H9 (cell line): ENCODE measurements around the gene PIAS1. TPM values are rescaled to one million over a fixed set of nuclear protein-coding genes. Genes with fewer than 3 reads are reported as not detected.

Experiments used
- DNase-seq: peaks from one replicate; pipeline ENCODE4 v3.0.0-alpha.2; 2017
- H2AFZ ChIP-seq: one replicate; pipeline ENCODE4 v1.6.1; 2013; ENCODE audit warnings: mild to moderate bottlenecking, low read length, control low read depth, moderate library complexity
- H2AK5ac ChIP-seq: 2 replicates; pipeline ENCODE4 v1.6.1; 2013; ENCODE audit warnings: low read length, control low read depth, mixed read lengths; ENCODE audit not compliant: insufficient read length
- H2BK120ac ChIP-seq: one replicate; pipeline ENCODE4 v1.6.1; 2013; ENCODE audit warnings: low read depth, mild to moderate bottlenecking, low read length, control low read depth, inconsistent platforms; ENCODE audit not compliant: poor library complexity, severe bottlenecking
- H2BK12ac ChIP-seq: 2 replicates; pipeline ENCODE4 v1.6.1; 2013; ENCODE audit warnings: low read length, control low read depth, mixed read lengths, low read depth; ENCODE audit not compliant: insufficient read length
- H2BK15ac ChIP-seq: 2 replicates; pipeline ENCODE4 v1.6.1; 2013; ENCODE audit warnings: low read depth, low read length, control low read depth
- H2BK20ac ChIP-seq: one replicate; pipeline ENCODE4 v1.6.1; 2013; ENCODE audit warnings: low read depth, mild to moderate bottlenecking, low read length, control low read depth, inconsistent platforms; ENCODE audit not compliant: poor library complexity, severe bottlenecking
- H2BK5ac ChIP-seq: 2 replicates; pipeline ENCODE4 v1.6.1; 2013; ENCODE audit warnings: low read length, control low read depth, mixed read lengths; ENCODE audit not compliant: insufficient read length
- H3K14ac ChIP-seq: 2 replicates; pipeline ENCODE4 v1.6.1; 2013; ENCODE audit warnings: low read length, control low read depth; ENCODE audit not compliant: insufficient read depth
- H3K18ac ChIP-seq: 2 replicates; pipeline ENCODE4 v1.6.1; 2013; ENCODE audit warnings: low read depth, mild to moderate bottlenecking, mixed read lengths, low read length, control low read depth; ENCODE audit not compliant: insufficient read length
- H3K23ac ChIP-seq: 2 replicates; pipeline ENCODE4 v1.6.1; 2013; ENCODE audit warnings: low read length, control low read depth, mixed read lengths, low read depth; ENCODE audit not compliant: insufficient read length
- H3K23me2 ChIP-seq: 2 replicates; pipeline ENCODE4 v1.6.1; 2013; ENCODE audit warnings: low read depth, mild to moderate bottlenecking, mixed read lengths, low read length, control low read depth; ENCODE audit not compliant: insufficient read length, poor library complexity, severe bottlenecking
- H3K27ac ChIP-seq: 2 replicates; pipeline ENCODE4 v1.5.1; 2013; ENCODE audit warnings: low read length, control low read depth, mixed read lengths, low read depth; ENCODE audit not compliant: insufficient read length
- H3K27me3 ChIP-seq: 2 replicates; pipeline ENCODE4 v1.6.1; 2013; ENCODE audit warnings: low read length, control low read depth, inconsistent platforms; ENCODE audit not compliant: insufficient read depth
- H3K4ac ChIP-seq: 2 replicates; pipeline ENCODE4 v1.6.1; 2013; ENCODE audit warnings: low read depth, mild to moderate bottlenecking, control low read depth, inconsistent platforms, low read length, moderate library complexity
- H3K4me1 ChIP-seq: 2 replicates; pipeline ENCODE4 v1.6.1; 2013; ENCODE audit warnings: low read length, control low read depth, inconsistent platforms; ENCODE audit not compliant: insufficient read depth
- H3K4me2 ChIP-seq: 2 replicates; pipeline ENCODE4 v1.6.1; 2013; ENCODE audit warnings: low read length, control low read depth, mixed read lengths; ENCODE audit not compliant: insufficient read length, insufficient read depth
- H3K56ac ChIP-seq: 2 replicates; pipeline ENCODE4 v1.6.1; 2013; ENCODE audit warnings: low read depth, mild to moderate bottlenecking, mixed read lengths, low read length, control low read depth; ENCODE audit not compliant: insufficient read length
- H3K79me1 ChIP-seq: 2 replicates; pipeline ENCODE4 v1.6.1; 2013; ENCODE audit warnings: low read depth, mild to moderate bottlenecking, moderate library complexity, low read length, control low read depth, inconsistent platforms; ENCODE audit not compliant: insufficient read depth, poor library complexity, severe bottlenecking
- H3K79me2 ChIP-seq: 2 replicates; pipeline ENCODE4 v1.6.1; 2013; ENCODE audit warnings: low read length, control low read depth, inconsistent platforms; ENCODE audit not compliant: insufficient read depth
- H3K9ac ChIP-seq: 2 replicates; pipeline ENCODE4 v1.6.1; 2013; ENCODE audit warnings: low read length, control low read depth, mixed read lengths; ENCODE audit not compliant: insufficient read length; ENCODE audit errors: extremely low read depth
- H3K9me3 ChIP-seq: one replicate; pipeline ENCODE4 v1.6.1; 2013; ENCODE audit warnings: low read depth, low read length, inconsistent platforms; ENCODE audit not compliant: control insufficient read depth
- H3T11ph ChIP-seq: one replicate; pipeline ENCODE4 v1.6.1; 2013; ENCODE audit warnings: mild to moderate bottlenecking, low read length, control low read depth, inconsistent platforms
- H4K20me1 ChIP-seq: one replicate; pipeline ENCODE4 v1.6.1; 2013; ENCODE audit not compliant: control insufficient read depth, insufficient read length, insufficient read depth
- H4K5ac ChIP-seq: 2 replicates; pipeline ENCODE4 v1.6.1; 2013; ENCODE audit warnings: low read depth, mild to moderate bottlenecking, mixed read lengths, low read length, control low read depth; ENCODE audit not compliant: insufficient read length
- H4K8ac ChIP-seq: replicated peaks from 2 replicates; pipeline ENCODE4 v1.6.1; 2013; ENCODE audit warnings: low read length, control low read depth, mixed read lengths, low read depth; ENCODE audit not compliant: insufficient read length
- H4K91ac ChIP-seq: 2 replicates; pipeline ENCODE4 v1.6.1; 2013; ENCODE audit warnings: low read depth, mild to moderate bottlenecking, moderate library complexity, mixed read lengths, low read length, control low read depth; ENCODE audit not compliant: insufficient read length
- H3K27ac Mint-ChIP-seq, 3 experiments: 2 replicates in 2 of 3; 3 replicates in 1 of 3; pipeline ENCODE4 v1.8.0; 2020 to 2021; ENCODE audit warnings: mixed read lengths in 3 of 3, mild to moderate bottlenecking in 1 of 3, moderate library complexity in 1 of 3
- H3K27me3 Mint-ChIP-seq: 2 replicates; pipeline ENCODE4 v1.8.0; 2021; ENCODE audit warnings: low read depth, mild to moderate bottlenecking, moderate library complexity, mixed read lengths
- H3K36me3 Mint-ChIP-seq, 3 experiments: 2 replicates in 2 of 3; 3 replicates in 1 of 3; pipeline ENCODE4 v1.8.0; 2020 to 2021; ENCODE audit warnings: low read depth in 3 of 3, mixed read lengths in 3 of 3; ENCODE audit not compliant: insufficient read depth in 1 of 3
- H3K4me1 Mint-ChIP-seq, 2 experiments: 2 replicates each; pipeline ENCODE4 v1.8.0; 2020; ENCODE audit warnings: mixed read lengths in 2 of 2
- H3K4me3 Mint-ChIP-seq, 2 experiments: 2 replicates in 1 of 2; 3 replicates in 1 of 2; pipeline ENCODE4 v1.8.0; 2020 to 2021; ENCODE audit warnings: mild to moderate bottlenecking in 2 of 2, mixed read lengths in 2 of 2, moderate library complexity in 1 of 2
- H3K9me3 Mint-ChIP-seq, 2 experiments: 2 replicates in 1 of 2; 3 replicates in 1 of 2; pipeline ENCODE4 v1.8.0; 2020; ENCODE audit warnings: mild to moderate bottlenecking in 2 of 2, mixed read lengths in 2 of 2, moderate library complexity in 1 of 2
- WGBS: extraction: QIAGEN DNeasy Blood & Tissue Kit; methylation state at CpG from one replicate; pipeline ENCODE4 v1.1.7; 2013; ENCODE audit warnings: missing lambda C conversion rate, low lambda C conversion rate, mixed read lengths; ENCODE audit not compliant: insufficient read length; ENCODE audit errors: extremely low coverage; 5-methylcytosine and 5-hydroxymethylcytosine counted together
- total RNA-seq: library from RNA; stranded (reverse); gene quantifications from 2 replicates; pipeline ENCODE4 v1.2.1, GENCODE V29; 2021
- TF ChIP-seq, protein P1 (sequence below): fragments of 200-600 bp; sonication (generic); conservative IDR thresholded peaks from 3 replicates; pipeline ENCODE4 v1.8.0; 2021; ENCODE audit warnings: antibody characterized with exemption, mild to moderate bottlenecking

Gene PIAS1
- total RNA-seq, 1 experiment from 2014 or later, result 31.1 TPM

GRCh38 chr15:68124700-68125099 is 70.6 kb downstream of the PIAS1 start:
- Mint-ChIP-seq H3K27me3 (no peaks in the 10 kb centered on the region), H3K36me3 (peaks cover 3 to 11% (median 8%) of the 10 kb centered on the region in 3 experiments; a peak in 4 of 7 replicates), H3K4me1 (no peaks in the 10 kb centered on the region), H3K9me3 (no peaks in the 10 kb centered on the region), H3K4me3 (no peak overlapping the region), H3K27ac (no peak overlapping the region)
- Histone ChIP-seq H3K79me1 (no peaks in the 10 kb centered on the region), H4K5ac (no peak overlapping the region), H3K79me2 (no peaks in the 10 kb centered on the region), H2AK5ac (no peak overlapping the region), H3K4ac (no peak overlapping the region), H2BK20ac (no peak overlapping the region), H4K91ac (no peak overlapping the region), H3K27ac (no peak overlapping the region), H3K9me3 (no peaks in the 10 kb centered on the region), H3K23ac (no peak overlapping the region), H2BK12ac (no peak overlapping the region), H3K9ac (no peak overlapping the region), H3K4me2 (no peak overlapping the region), H3K56ac (no peak overlapping the region), H4K20me1 (no peaks in the 10 kb centered on the region), H2BK120ac (no peak overlapping the region), H3K14ac (no peak overlapping the region), H3K27me3 (no peaks in the 10 kb centered on the region), H3T11ph (no peak overlapping the region), H2BK15ac (no peak overlapping the region), H3K4me1 (no peaks in the 10 kb centered on the region), H3K23me2 (no peaks in the 10 kb centered on the region), H4K8ac (no peak overlapping the region), H3K18ac (no peak overlapping the region), H2BK5ac (no peak overlapping the region), H2AFZ (no peak overlapping the region)
- no CpG with 5 or more reads among the region's 2 CpGs for WGBS
- TF ChIP-seq, protein P1, sequence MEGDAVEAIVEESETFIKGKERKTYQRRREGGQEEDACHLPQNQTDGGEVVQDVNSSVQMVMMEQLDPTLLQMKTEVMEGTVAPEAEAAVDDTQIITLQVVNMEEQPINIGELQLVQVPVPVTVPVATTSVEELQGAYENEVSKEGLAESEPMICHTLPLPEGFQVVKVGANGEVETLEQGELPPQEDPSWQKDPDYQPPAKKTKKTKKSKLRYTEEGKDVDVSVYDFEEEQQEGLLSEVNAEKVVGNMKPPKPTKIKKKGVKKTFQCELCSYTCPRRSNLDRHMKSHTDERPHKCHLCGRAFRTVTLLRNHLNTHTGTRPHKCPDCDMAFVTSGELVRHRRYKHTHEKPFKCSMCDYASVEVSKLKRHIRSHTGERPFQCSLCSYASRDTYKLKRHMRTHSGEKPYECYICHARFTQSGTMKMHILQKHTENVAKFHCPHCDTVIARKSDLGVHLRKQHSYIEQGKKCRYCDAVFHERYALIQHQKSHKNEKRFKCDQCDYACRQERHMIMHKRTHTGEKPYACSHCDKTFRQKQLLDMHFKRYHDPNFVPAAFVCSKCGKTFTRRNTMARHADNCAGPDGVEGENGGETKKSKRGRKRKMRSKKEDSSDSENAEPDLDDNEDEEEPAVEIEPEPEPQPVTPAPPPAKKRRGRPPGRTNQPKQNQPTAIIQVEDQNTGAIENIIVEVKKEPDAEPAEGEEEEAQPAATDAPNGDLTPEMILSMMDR, result no peak
- no peak for DNase-seq
